ENCODE data around the gene DTYMK.

The DTYMK gene

DNA sequence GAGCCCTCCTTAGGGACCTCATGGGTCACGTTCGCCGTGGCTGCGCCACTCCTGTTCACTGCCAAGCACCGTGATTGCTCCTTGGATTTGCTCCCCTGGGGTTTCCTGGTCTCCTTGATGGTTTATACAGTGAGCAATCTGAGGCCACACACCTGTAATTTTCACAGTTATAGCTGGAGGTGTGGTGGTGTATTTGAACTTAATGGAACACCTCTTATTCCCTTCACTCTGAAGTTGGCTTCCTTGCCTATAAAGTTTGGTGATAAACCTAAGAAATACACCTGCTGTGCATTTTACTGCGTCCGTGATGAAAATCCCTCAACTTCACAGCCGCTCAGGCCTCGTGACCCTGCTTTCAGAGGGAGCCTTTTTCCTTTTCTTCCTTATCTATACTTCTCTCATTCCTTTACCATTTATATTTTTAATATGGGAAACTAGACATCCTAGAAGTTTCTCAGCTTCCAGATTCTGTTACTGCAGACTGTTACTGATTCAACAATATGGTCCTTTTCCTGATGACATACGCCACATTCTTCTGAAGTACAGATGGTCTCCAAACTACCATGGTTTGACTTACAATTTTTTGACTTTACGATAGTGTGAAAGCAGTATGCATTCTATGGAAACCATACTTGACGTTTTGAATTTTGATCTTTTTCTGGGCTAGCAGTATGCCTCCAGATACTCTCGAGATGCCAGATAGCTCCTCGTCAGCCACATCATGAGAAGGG, 40.5 kb downstream of the DTYMK start:
- no peak for DNase-seq

DNA sequence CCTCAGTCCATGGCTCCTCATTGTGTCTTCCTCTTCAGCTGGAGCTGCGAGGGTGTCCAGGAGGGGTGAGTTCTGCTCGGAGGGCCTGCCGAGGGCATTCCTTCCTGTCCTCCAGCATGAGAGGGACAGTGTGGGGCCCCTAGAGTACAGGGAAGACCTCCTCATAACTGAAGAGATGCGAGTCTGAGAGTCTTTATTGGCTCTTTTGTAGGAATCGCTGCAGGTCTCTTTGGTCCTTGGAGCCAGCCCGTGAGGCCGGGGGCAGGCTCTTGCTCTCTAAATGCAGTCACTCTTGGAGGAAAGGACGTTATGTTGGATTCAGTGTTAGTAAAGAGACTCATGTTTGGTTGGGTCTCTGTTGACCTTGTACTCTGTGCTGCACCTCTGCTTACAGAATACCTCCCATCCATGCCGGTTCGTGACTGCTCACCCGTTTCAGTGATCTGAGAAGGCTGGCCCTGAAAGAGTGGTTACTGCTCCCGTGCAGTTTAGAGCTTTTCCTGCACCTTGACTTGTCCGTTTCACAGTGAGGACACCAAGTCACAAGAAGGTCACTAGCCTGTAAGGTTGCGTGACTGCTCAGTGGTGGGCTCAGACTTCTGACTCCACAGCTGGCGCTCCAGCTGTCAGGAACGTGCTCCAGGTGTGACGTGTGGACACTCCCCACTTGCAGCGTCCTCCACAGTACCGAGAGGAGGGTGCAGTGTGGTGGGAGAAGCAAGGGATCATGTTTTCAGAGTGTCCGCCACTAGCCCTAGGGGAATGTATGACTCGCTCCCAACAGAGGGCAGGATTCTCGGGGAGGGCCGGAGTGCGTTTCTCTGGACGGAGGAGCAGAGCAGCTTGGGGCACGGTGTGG, 41.3 kb downstream of the DTYMK start:
- DNase-seq: no peak

DNA sequence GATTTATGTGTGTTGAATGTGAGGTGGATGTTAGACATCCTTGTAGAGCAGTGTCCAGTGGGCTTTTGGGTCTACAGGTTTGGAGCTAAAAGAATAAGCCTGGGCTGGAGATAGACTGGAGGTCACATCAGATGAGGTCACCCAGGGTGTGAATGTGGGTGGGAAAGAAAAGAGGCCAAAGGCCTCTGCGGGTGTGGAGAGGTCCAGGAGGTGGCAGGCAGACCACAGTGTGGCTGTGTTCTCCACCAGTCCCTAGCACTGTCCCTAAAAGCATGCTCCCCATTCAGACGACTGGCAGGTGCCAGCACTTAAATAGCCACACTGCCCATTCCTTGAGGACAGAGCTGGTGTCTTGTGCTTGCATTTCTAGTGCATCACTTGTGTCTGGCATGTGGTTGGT, 45.0 kb downstream of the DTYMK start:
- DNase-seq: no peak

DNA sequence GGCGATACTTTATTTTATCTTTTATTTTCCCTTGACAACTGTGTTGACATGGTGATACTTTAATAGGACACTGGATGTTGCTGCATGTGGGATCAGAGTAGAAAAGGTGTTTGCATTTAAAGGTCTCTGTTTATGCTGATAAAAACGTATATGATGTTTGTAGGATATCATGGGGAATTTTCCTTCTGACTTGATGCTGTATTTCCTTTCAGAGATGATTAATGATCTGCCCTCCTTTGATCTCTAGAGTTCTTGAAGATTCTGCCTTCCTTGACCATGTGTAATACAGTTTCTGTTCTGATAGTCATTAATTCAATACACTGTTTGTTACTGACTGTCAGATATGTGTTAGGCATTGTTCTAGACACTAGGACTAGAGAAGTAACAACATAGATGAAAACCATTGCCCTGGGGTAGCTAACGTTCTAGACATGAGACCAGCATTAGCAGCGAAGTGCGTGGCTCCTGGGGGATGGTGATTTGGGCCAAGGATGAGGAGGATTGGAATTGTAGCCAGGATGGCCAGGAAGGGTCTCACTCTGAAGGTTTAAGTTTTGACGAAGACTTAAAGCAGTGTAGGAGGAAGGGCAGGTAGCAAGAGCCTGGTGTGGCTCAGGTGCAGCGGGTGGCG, 46.3 kb downstream of the DTYMK start:
- DNase-seq: no peak

DNA sequence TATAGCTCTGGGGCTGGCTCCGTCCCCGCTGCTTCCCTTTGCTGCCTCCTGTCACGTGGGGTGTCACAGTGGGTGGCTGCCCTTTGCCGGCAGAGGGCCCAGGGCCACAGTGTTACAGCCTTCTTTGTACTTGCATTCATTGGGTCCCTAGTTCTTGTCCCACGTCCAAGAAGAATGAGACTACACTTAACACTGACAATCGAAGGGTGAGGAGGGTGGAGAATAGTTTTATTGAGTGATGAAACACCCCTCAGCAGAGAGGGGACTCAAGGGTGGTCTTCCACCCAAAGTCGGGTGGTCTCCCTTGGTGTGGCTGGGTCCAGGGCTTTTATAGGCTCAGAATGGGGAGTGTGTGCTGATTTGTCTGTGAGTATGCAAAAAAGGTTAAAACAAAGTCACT, 47.2 kb downstream of the DTYMK start:
- DNase-seq: no peak

DNA sequence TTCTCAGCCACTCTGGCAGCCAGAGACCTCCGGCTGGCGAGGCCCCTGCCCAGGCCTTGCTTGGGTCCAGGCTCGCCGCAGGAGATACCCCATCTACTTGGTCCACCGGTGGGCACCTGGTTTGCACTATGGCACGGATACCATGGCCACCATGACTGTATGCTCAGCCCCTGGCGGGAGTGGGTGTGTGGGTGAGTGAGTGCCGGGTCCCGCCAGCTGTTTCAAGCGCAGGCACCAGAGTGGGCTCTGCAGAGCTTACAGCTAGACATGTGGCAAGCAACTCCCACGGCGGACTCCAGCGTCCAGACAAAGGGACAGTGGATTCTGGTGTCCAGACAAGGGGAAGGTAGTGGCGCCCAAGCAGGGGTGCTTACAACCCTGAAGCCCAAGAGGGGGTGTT, 47.7 kb downstream of the DTYMK start:
- DNase-seq: no peak

DNA sequence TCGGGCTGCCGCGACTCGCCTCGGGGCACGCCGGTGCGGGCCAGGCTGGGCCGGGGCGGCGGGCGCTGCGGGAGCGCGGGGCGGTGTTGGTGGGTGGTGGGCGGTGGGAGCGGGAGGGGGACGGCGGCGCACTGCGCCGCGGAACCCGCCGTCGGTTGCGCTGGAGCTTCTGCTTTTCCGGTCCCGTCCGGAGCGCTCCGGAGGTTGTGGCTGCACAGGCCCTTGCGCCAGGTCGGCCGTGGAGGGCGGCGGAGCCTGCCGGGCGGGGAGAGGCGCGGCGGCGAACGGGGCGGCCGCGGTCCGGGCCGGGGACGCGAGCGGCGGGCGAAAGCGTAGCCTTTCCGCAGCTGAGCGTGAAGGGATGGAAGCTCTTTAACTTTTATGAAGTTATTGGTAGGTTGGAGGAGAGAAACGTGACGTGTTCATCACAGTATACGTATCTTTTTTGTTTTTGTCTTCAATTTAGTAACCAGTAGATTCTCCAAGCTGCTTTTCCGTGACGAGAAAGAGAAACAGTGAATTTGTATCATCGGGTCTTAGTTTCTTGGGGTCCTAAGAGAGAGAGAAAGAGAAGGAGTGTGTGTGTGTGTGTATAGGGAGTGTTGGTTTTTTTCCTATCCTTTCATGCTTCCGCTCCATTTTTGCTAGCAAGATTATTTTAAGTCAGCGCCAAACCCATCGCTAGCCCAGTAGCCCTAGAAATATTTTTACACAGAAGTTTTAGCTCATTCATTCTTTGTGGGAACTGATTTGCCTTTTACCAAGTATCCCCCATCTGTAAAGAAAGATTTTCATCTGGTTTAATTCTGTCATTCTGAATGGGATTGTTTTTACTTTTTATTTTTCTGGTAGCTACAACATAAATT, 48.6 kb downstream of the DTYMK start:
- DNase-seq: no peak

DNA sequence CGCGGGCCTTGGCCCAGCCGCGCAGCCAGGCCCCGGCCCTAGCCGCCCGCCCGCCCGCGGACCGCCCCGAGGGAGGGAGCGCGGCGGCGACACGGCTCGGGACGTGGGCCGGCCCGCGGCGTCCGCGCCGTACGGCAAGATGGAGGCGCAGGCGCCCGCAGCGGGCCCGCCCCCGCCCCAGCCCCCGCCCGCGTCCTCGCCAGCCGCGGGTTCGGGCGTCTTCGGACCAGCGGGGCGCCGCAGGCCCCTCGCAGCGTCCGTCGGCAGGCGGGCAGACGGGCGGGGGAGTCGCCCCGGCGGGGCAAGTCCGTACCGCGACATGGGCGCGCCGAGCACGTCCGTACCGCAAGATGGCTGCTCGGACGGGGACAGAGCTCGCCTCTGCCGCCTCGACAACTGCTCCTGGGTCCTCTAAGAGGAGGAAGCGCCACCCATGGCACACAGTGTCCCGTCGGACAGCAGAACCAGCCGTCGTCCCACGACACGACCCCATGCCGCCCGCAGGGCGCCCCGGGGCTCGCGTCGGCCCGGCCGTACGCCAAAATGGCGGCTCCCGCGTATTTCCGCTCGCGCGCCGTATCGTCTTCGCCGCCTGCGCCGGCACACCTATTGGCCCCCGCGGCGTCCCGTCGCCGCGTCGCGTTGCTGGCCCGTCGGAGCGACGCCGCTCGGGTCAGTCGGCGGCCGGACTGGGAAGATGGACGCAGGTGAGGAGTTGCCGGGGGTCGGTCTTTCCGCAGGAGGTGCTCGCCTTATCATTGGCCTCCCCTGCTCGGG, 49.4 kb downstream of the DTYMK start, which contains the start of the genes ATG4B and THAP4:
Gene ATG4B (plus strand): TSS at position 676 of the 777 bp plus-strand sequence. CDS start 22 bp downstream, at position 698.
Gene THAP4 (minus strand): TSS at position 141 of the 777 bp plus-strand sequence. CDS start 141 bp downstream, outside the sequence.
- peak; percentile 46 to 98 (median 86) for DNase-seq

DNA sequence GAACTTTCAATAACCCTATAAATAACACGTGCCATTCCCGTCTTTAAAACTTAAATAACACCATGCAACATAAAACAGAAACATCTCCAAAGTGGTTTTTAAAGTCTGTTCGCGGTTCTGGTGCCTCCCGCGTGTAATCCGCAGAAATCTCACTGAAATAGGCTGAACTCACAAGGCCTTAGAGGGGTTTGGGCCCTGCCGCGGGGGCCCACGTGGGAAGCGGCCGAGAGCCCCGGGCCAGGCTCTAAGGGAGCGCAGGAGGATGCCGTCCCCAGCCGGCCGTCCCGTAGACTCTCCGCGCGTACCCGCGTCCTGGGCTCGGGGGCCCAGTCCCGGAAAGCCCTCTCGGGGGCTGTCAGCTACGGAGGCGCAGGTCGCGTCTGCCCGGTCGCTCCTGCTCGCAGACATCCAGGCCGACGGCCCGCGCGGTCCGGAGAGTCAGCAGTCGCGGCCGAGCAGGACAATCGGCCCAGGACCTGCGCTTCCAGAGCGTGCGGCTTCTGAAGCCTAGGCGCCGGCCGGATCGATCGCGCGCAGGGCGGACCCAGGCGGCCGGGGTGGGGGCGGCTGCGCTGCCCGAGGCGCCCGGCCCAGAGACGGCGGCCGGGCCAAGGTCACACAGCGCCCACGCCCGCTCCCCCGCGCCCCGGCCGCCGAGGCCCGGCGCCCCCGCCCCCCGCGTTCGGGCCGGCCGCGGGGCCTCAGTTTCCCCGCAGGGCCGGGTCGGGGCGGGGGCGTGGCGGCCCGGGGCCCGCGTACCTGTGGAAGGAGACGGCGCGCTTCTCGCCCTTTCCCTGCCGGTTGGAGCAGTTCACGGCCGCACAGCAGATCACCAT, 50.2 kb downstream of the DTYMK start:
- peak in 6 of 14 donors; percentile 7 to 60 (median 43) for DNase-seq

DNA sequence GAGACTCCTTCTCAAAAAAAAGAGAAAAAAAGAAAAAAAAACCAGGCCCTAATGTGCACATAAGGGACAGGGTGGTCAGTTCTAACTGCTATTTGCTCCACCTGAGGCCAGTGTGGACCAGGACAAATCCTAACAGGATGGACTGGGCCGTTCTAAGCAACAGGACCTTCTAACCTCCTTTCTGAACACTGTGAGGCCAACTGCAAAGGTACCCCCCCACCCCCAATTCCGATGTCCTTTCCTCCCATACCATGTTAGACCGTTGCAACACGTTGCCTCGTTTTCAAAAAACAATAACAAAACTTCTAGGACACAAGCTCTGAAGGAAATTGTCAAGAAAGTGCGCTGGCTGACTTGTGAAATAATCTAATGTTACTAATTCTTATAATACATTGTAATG, 50.9 kb downstream of the DTYMK start:
- no peak for DNase-seq

DNA sequence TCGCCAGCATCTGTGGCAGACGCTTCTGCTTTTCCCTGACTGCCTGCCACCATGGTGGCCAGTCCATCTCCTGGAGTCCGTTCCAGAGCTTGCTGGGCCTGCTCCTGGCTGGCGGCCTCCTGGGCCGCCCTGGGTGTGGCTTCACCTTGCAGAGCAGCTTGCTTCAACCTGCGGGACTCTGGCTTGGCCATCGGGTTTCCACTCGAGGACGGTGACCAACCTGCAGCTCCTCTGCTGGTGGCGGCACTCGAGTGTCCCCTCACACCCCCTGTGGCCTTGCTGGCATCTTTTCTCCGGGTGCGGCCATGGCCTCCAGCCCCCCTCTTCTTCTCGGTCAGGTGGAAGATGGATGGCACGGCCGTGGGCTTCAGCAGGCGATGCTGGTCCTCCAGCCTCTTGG, 53.1 kb downstream of the DTYMK start:
- DNase-seq: no peak

DNA sequence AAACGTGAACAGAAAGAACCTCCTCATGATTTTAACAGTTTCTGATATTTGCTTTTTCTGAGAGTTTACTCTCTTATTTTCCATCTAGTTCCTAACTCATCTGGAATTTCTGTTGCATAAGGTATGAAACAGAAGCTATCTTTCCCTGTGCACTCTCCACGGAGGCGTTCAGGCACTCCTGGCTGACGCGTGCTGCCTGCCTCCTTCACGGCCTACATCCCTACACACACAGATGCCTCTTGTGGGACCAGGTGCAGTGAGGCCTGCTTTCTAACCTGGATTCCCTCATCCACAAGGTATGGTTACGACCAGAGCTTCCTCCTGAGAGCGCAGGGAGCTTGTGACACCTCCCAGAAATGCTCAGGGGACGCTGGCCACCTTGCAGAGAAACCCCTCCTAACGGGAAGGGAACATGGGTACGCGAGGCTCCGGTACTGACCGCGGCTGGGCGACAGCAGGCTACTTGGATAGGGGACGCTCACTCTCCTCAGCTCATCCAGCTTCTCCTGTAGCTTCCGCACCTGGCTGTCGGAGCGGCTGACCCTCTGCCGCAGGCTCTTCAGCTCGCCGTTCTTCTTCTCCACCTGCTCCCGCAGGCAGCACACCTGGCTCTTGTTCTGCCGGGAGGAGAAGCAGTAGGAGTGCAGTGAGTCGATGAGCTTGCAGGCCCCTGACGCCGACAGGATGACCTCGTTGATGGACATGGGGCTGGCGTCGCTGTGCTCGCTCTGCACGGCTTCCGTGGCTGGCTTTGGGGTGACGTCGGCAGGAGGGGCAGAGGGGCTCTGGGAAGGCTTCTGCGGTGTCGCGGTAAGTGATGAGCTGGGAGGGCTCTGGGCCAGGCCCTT, 53.9 kb downstream of the DTYMK start:
- DNase-seq: no peak

DNA sequence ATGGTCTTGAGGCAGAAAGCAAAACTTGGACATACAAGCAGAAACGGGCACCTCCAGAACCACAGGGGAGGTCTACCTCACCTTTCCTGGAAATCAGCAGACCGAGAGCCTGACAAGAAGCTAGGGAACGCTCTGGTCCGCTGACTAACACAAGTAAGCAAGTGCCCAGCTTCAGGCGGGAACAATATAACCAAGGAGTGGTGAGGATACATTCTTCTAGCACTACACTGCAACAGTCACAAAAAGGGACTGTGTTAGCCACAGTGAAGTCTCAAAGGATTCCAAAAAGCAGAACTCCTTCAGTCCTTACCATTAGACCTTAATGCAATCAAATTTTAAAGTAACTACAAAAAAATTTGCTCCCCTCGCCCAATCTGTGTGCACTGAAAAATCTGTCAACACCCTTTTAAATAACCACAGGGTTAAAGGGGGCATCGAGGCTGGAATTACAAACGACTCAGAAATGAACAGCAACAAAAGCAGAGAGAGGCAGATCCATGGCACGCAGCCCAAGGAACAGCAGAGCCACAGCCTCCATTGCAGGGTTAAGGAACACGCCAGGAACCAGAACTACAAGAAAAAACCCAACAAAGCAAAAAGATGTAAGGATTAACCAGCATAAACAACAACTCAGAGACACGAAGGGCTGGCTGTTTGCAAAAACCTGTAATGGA, 56.7 kb downstream of the DTYMK start:
- peak in 1 of 14 donors; percentile 64 for DNase-seq

DNA sequence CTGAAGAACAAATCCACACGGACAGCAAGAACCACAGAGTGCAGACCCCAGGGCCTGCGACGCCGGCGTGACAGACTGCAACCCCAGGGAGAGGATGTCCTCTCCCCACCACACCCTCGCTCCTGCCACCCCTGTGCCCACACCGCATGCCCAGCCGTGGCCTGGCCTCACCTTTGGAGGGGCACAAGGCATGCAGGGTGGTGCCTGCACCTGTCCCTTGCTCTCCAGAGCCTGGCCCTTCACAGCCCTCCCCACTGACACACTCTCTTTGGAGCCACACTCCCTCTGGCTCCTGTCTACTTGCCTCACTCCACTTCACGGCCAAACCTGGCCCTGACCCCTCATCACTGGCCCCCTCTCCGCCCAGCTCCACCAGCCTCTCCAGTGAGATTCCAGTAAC, 58.9 kb downstream of the DTYMK start:
- DNase-seq: no peak

Measured in C1 segment of cervical spinal cord (tissue), 14 donors.